Measurements from ENCODE around the gene TSPAN13.

Gene TSPAN13

DNA sequence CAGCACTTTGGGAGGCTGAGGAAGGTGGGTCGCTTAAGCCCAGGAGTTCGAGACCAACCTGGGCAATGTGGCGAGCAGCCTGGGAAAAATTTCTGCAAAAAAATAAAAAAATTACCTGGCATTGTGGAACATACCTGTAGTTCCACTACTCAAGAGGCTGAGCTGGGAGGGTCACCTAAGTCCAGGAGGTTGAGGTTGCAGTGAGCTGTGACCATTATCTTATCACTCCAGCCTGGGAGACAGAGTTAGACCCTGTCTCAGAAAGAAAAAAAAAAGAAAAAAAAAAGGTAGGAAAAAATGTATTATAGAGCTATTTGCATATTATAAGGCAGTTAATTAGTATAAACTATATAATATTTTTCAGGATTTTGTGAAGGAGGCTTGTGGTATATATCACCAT, 11.0 kb upstream of the TSPAN13 start:
- DNase-seq (ENCODE audit: low read depth), result no peak
- no peak overlapping the region for H3K4me3 ChIP-seq (ENCODE audit: low read depth, low read length)
- TF ChIP-seq, protein P1, sequence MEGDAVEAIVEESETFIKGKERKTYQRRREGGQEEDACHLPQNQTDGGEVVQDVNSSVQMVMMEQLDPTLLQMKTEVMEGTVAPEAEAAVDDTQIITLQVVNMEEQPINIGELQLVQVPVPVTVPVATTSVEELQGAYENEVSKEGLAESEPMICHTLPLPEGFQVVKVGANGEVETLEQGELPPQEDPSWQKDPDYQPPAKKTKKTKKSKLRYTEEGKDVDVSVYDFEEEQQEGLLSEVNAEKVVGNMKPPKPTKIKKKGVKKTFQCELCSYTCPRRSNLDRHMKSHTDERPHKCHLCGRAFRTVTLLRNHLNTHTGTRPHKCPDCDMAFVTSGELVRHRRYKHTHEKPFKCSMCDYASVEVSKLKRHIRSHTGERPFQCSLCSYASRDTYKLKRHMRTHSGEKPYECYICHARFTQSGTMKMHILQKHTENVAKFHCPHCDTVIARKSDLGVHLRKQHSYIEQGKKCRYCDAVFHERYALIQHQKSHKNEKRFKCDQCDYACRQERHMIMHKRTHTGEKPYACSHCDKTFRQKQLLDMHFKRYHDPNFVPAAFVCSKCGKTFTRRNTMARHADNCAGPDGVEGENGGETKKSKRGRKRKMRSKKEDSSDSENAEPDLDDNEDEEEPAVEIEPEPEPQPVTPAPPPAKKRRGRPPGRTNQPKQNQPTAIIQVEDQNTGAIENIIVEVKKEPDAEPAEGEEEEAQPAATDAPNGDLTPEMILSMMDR (IDR thresholded peaks at IDR 0.05; ENCODE audit: low read depth, low read length, missing control alignments), result no peak
- in situ Hi-C loops (cut with HindIII; ENCODE audit: low sequenced_read_pairs), result no loop called here

DNA sequence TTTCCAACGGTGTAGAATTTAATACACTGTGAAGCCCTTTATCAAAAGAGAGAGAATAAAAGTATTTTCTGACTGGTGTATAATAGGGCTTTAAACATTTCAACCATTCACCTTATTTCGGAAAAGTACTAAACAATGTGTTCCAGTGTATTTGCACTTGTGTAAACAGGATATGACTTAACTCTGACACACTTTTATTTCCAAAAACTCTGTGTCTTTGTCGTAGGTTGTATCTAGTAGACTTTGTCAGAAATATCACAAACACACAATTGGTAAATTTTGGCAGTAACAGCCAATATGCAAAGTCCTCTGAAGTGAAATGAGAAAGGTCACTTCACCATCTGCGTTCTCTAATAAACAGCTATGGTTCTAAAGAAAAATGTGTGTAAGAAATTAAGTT, 10.3 kb upstream of the TSPAN13 start:
- TF ChIP-seq, protein P1 (IDR thresholded peaks at IDR 0.05; ENCODE audit: low read depth, low read length, missing control alignments), result no peak
- H3K4me3 ChIP-seq (ENCODE audit: low read depth, low read length), result no peak overlapping the region
- DNase-seq (ENCODE audit: low read depth), result no peak
- in situ Hi-C loops (cut with HindIII; ENCODE audit: low sequenced_read_pairs), result no loop called here

DNA sequence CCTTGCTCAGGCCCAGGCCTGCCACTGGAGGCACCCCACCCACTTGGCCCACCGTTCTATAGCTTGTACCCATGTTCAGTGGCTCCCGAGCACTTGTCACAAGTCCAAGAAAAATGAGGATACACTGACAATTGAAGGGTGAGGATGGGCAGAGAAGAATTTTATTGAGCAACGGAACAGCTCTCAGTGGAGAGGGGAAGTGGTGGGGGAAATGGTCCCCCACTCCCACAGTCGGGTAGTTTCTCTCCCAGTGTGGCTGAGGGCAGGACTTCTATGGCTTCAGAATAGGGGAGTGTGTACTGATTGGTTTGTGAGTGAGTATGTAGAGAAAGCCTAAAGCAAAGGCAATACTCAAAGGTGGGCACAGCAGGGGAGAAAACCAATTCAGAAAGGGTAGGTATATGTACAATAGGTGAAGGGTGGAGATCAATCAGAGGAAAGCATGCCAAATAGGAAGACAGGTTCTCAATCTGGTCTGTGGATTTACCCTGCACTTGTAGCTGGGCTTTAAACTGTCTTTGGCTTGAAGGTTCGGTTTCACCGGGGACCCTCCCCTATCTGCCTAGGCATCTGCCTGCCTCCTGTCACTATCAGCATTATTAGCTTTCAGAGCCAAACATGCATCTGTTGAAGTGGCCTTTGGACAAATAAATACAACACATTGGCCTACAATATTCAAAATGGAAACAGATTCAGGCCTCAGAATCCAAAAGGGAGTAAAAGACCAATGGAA, 8.9 kb upstream of the TSPAN13 start:
- TF ChIP-seq, protein P1 (IDR thresholded peaks at IDR 0.05; ENCODE audit: low read depth, low read length, missing control alignments), result no peak
- in situ Hi-C loops (cut with HindIII; ENCODE audit: low sequenced_read_pairs), result no loop called here
- DNase-seq (ENCODE audit: low read depth), result no peak
- no peak overlapping the region for H3K4me3 ChIP-seq (ENCODE audit: low read depth, low read length)

DNA sequence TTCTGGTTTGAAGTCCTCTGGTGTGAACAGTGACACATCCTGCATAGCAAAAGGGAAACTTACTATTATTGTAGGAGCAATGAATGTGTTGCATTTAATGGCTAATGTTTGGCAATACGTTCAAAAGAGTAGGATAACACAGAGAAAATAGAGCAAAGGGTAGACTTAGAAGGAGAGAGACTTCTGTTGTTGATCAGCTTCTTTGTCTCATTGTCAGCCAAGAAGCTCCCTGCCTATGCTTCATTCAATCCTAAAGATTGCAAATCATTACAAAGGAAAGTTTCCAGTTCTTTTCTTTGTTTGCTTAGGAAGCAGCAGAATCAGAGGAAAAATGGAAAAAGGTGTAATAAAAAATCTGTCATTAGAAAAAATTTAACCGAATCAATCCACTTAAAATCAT, 7.9 kb upstream of the TSPAN13 start:
- DNase-seq (ENCODE audit: low read depth), result no peak
- TF ChIP-seq, protein P1 (IDR thresholded peaks at IDR 0.05; ENCODE audit: low read depth, low read length, missing control alignments), result no peak
- in situ Hi-C loops (cut with HindIII; ENCODE audit: low sequenced_read_pairs), result no loop called here
- H3K4me3 ChIP-seq (ENCODE audit: low read depth, low read length), result no peak overlapping the region

DNA sequence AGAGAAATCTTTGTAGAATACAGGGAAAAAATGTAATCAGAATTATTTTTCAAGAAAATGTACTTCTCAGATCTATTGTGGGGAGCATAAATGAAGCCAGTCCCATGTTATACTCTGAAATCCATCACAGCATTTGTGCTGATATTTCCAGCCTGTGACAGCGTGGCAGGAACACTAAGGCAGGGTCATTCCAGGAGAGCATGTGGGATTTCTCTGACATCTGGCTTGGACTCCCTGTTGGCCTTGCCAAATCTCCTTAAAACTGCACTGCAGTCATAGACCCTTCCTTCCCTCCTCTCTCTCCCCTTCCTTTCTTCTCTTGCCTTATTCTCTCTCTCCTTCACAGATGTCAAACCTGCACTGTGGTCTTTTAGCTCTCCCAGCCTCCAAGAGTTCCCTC, 6.5 kb upstream of the TSPAN13 start:
- no peak for DNase-seq (ENCODE audit: low read depth)
- no peak overlapping the region for H3K4me3 ChIP-seq (ENCODE audit: low read depth, low read length)
- in situ Hi-C loops (cut with HindIII; ENCODE audit: low sequenced_read_pairs), result no loop called here
- TF ChIP-seq, protein P1 (IDR thresholded peaks at IDR 0.05; ENCODE audit: low read depth, low read length, missing control alignments), result no peak

DNA sequence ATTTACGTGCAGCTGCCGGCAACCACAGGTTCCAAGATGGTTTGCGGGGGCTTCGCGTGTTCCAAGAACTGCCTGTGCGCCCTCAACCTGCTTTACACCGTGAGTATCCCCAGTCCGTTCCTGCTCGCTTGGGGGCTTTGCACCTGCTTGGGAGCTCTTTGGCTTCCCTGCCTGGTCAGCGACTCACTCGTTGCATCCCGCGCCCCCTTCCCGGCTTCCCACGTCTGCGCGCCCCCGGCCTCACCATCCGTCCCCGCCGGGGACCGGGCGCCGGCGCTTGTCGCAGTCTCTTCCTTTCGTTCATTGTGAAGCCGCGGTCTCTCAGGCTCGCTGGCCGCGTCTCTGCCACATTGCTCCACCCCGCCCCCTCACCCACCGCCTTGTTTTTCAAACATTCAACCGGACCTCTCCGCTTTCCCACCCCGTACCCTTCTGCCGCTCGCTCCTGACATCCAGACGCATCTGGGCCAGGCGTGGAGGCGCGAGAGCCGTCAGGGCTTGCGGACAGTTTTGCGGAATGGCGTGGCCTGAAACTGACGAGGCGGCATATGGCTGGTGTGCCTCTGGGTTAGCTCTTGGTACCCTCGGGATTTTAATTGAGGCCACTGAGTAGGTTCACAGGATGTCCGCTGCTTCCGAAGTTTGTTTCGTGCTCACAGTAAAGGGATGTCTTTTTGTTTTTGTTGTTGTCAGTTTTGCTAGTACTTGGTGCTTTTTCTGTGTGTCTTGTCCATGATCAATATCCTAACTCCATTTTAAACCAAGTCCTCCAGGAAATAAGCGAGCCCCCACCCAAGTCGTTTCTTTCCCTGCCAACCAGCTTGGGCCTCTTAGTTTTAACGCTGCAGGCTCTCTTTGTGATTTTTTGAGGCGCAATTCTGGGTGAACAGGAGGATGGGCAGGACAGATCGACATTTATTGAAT, 639 bp downstream of the TSPAN13 start:
- no peak for DNase-seq (ENCODE audit: low read depth)
- H3K4me3 ChIP-seq (ENCODE audit: low read depth, low read length), result peak overlapping the region; percentile 74
- in situ Hi-C loops (cut with HindIII; ENCODE audit: low sequenced_read_pairs), result no loop called here
- TF ChIP-seq, protein P1 (IDR thresholded peaks at IDR 0.05; ENCODE audit: low read depth, low read length, missing control alignments), result no peak

Measured in astrocyte of the cerebellum (primary cell).